PC-9 (cell line): Measurements from ENCODE around the gene MCAT. TPM values are rescaled to one million over a fixed set of nuclear protein-coding genes. Genes with fewer than 3 reads are reported as not detected.

Source experiments
- BruUV-seq: library from RNA; stranded (reverse); fragments of 400-500 nt; replicated peaks from 2 replicates; lab custom pipeline; 2021; lab: Mats Ljungman, UMichigan
- CTCF ChIA-PET: fragments of 300-600 bp; sonication (Branson Sonifier 250); formaldehyde crosslinking; loops from one replicate; lab custom pipeline; 2022; ENCODE audit warnings: antibody characterized with exemption; lab: Charles Lee
- POLR2A ChIA-PET: fragments of 300-600 bp; sonication (Branson Sonifier 250); formaldehyde crosslinking; loops from one replicate; lab custom pipeline; 2022; ENCODE audit warnings: antibody characterized with exemption; ENCODE audit not compliant: unreplicated experiment; lab: Charles Lee
- DNase-seq, 2 experiments: peaks; one replicate each; pipeline versions ENCODE4 v3.0.0 to v3.0.0-alpha.2; 2015 to 2022; ENCODE audit warnings: mixed read lengths in 1 of 2
- H2AFZ ChIP-seq: fragments of 200-600 bp; sonication (generic); 2 replicates; pipeline ENCODE4 v1.8.1; 2017; ENCODE audit warnings: antibody characterized with exemption
- H3F3A ChIP-seq: fragments of 200-600 bp; sonication (generic); 2 replicates; pipeline ENCODE4 v1.8.1; 2017; ENCODE audit warnings: antibody characterized with exemption, mild to moderate bottlenecking, low read depth; ENCODE audit not compliant: insufficient read depth
- H3K27ac ChIP-seq: fragments of 200-600 bp; sonication (generic); 2 replicates; pipeline ENCODE4 v1.6.1; 2016; ENCODE audit warnings: mixed run types
- H3K27me3 ChIP-seq: fragments of 200-600 bp; sonication (generic); 2 replicates; pipeline ENCODE4 v1.6.1; 2016; ENCODE audit warnings: low read depth, mixed run types; ENCODE audit not compliant: insufficient read depth
- H3K36me3 ChIP-seq: fragments of 200-600 bp; sonication (generic); 2 replicates; pipeline ENCODE4 v1.6.1; 2016; ENCODE audit warnings: low read depth, mixed run types
- H3K4me1 ChIP-seq: fragments of 200-600 bp; sonication (generic); replicated peaks from 2 replicates; pipeline ENCODE4 v1.6.1; 2016; ENCODE audit warnings: mixed run types; ENCODE audit not compliant: insufficient read depth
- H3K4me2 ChIP-seq: fragments of 200-600 bp; sonication (generic); 2 replicates; pipeline ENCODE4 v1.6.1; 2017; ENCODE audit warnings: mixed run types
- H3K4me3 ChIP-seq: fragments of 200-600 bp; sonication (generic); 2 replicates; pipeline ENCODE4 v1.6.1; 2016; ENCODE audit warnings: mixed run types
- H3K79me2 ChIP-seq: fragments of 200-600 bp; sonication (generic); 2 replicates; pipeline ENCODE4 v1.6.1; 2017; ENCODE audit warnings: low read depth, mixed run types
- H3K9me2 ChIP-seq: fragments of 200-600 bp; sonication (generic); 2 replicates; pipeline ENCODE4 v1.8.1; 2017; ENCODE audit warnings: mild to moderate bottlenecking; ENCODE audit not compliant: insufficient read depth
- H3K9me3 ChIP-seq: fragments of 200-600 bp; sonication (generic); 2 replicates; pipeline ENCODE4 v1.8.1; 2016; ENCODE audit warnings: low read depth; ENCODE audit not compliant: insufficient read depth
- H4K20me1 ChIP-seq: fragments of 200-600 bp; sonication (generic); 2 replicates; pipeline ENCODE4 v1.8.1; 2017; ENCODE audit not compliant: insufficient read depth
- EZH2 ChIP-seq: fragments of 200-600 bp; sonication (generic); IDR thresholded peaks from 2 replicates; pipeline ENCODE4 v1.8.0; 2017; ENCODE audit warnings: antibody characterized with exemption, low read depth
- intact Hi-C: fragments of 100-400 bp; cut with micrococcal nuclease; formaldehyde crosslinking; loops from one replicate; pipeline ENCODE4 v1.10.0; 2022; ENCODE audit not compliant: unreplicated experiment
- total RNA-seq: library from RNA; stranded (reverse); gene quantifications from 2 replicates; pipeline ENCODE4 v1.2.3, GENCODE V29; 2021
- TF ChIP-seq, protein P1 (sequence below): fragments of 200-600 bp; sonication (generic); conservative IDR thresholded peaks from 2 replicates; pipeline ENCODE4 v1.6.1; 2017; ENCODE audit warnings: mixed run types, antibody characterized with exemption, mild to moderate bottlenecking, moderate library complexity

Gene MCAT
- total RNA-seq, 1 experiment from 2014 or later, result 31.4 TPM

DNA sequence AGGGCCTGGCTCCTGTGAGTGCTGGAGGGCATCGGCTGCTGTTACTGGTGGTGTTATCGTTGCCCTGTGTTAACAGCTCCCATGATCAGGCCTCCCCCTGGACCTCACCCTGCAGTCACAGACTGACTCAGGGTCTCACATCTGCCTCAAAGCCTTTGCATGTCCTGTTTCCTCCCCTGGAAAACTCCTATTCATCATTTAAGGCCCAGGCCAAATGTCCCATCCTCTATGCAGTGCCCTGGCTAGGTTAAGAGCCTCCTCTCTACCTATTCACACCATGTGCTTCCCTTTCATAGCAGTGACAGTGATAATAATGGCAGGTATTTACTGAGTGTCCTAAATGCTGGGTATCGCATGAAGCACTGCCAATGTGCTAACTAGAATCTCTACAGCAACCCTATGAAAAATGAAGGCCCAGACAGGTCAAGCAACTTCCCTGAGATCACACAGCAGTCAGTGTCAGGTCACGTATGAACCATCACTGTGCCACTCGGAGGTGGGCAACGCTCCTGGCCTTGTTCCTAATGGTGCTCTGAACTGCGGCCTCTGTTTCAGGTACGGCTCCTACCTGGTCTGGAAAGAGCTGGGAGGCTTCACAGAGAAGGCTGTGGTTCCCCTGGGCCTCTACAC is 17.4 kb upstream of the MCAT start:
- CTCF ChIA-PET, result interaction anchor here (0.5 kb wide), 1 partner anchor 88 kb away, joined by 3 read pairs; no protein-coding TSS in a partner anchor
- H3K79me2 ChIP-seq, result peaks cover 15% of the 10 kb centered on the region
- no peak overlapping the region for H3K4me2 ChIP-seq

DNA sequence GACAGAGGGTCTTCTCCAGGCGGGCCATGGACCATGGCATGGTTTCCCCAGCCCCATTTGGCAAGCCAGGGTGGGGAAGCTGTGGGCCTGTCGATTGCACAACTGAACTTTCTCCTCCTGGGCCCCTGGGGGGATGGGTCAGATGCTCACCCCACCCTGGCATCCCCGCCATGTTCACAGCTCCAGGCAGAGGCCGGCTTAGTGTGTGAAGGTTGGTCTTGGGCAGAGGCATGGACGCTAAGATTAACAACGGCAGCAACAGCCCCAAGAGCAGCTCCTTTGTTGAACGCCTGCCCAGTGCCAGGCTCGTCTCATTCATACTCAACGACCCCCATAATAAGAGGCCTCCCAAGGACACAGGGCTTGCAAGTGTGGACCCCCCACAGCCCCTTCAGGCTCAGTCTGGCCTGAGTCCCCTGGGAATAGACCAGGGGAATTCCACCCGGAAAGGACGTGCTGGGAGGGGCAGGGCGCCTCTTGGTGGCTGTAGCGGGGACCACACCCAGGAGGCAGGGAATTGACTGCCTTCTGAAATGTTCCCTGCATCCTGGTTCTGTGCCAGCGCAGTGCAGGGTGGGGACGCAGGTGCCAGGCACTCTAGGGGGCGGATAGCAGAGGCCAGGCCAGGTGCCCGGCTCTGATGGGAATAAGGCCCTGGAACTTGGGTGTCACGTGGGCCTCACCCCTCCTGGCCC is 16.4 kb upstream of the MCAT start:
- Histone ChIP-seq H3K27ac (no peak overlapping the region), H3K79me2 (peaks cover 25% of the 10 kb centered on the region)
- intact Hi-C loops, result no loop called here

More for the DNA sequence above, 17.4 kb upstream of the MCAT start:
- intact Hi-C loops, result no loop called here
- Histone ChIP-seq H3K9me3 (no peaks in the 10 kb centered on the region), H3K36me3 (peaks cover 4% of the 10 kb centered on the region; the same call in 1 of the 2 replicates), H3K9me2 (no peaks in the 10 kb centered on the region), H3K27me3 (no peaks in the 10 kb centered on the region), H3K27ac (no peak overlapping the region), H4K20me1 (peaks cover 48% of the 10 kb centered on the region), H2AFZ (no peak overlapping the region), H3K4me1 (no peaks in the 10 kb centered on the region), H3K4me3 (no peak overlapping the region), H3F3A (peaks cover 34% of the 10 kb centered on the region; the same call in 1 of the 2 replicates)
- POLR2A ChIA-PET, result interaction anchor here (0.7 kb wide), 1 partner anchor 721 kb away, joined by 5 read pairs; no protein-coding TSS in a partner anchor
- no peak for DNase-seq
- TF ChIP-seq EZH2, result no peak
- TF ChIP-seq, protein P1, sequence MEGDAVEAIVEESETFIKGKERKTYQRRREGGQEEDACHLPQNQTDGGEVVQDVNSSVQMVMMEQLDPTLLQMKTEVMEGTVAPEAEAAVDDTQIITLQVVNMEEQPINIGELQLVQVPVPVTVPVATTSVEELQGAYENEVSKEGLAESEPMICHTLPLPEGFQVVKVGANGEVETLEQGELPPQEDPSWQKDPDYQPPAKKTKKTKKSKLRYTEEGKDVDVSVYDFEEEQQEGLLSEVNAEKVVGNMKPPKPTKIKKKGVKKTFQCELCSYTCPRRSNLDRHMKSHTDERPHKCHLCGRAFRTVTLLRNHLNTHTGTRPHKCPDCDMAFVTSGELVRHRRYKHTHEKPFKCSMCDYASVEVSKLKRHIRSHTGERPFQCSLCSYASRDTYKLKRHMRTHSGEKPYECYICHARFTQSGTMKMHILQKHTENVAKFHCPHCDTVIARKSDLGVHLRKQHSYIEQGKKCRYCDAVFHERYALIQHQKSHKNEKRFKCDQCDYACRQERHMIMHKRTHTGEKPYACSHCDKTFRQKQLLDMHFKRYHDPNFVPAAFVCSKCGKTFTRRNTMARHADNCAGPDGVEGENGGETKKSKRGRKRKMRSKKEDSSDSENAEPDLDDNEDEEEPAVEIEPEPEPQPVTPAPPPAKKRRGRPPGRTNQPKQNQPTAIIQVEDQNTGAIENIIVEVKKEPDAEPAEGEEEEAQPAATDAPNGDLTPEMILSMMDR, result no peak
- BruUV-seq, result no TSS peak

More for the DNA sequence above, 16.4 kb upstream of the MCAT start:
- no peaks in the 10 kb centered on the region for H3K4me1 ChIP-seq
- H3K36me3 ChIP-seq, result peaks cover 4% of the 10 kb centered on the region; the same call in 1 of the 2 replicates
- no TSS peak for BruUV-seq
- H3F3A ChIP-seq, result peaks cover 29% of the 10 kb centered on the region; the same call in 1 of the 2 replicates
- no peaks in the 10 kb centered on the region for H3K27me3 ChIP-seq
- TF ChIP-seq EZH2, result no peak
- TF ChIP-seq, protein P1, result peak; percentile 56; the same call in 1 of the 2 replicates
- CTCF ChIA-PET, result interaction anchor here (0.6 kb wide), 2 partner anchors 93 to 799 kb away, joined by 3 read pairs; no protein-coding TSS in a partner anchor
- peak in 1 of 2 experiments; percentile 23 for DNase-seq
- H4K20me1 ChIP-seq, result peaks cover 48% of the 10 kb centered on the region
- no peak overlapping the region for H3K4me2 ChIP-seq
- no peaks in the 10 kb centered on the region for H3K9me3 ChIP-seq
- H2AFZ ChIP-seq, result no peak overlapping the region
- POLR2A ChIA-PET, result no interaction called here
- H3K9me2 ChIP-seq, result no peaks in the 10 kb centered on the region
- no peak overlapping the region for H3K4me3 ChIP-seq
